HFFc6 (cell line): ENCODE measurements around the gene OMP. TPM values are rescaled to one million over a fixed set of nuclear protein-coding genes. Genes with fewer than 3 reads are reported as not detected.

Experiments
- DNase-seq: peaks from one replicate; pipeline ENCODE4 v3.0.0-alpha.2; 2018
- H3K27ac Mint-ChIP-seq: 2 replicates; pipeline ENCODE4 v1.8.0; 2020; ENCODE audit warnings: mild to moderate bottlenecking, mixed read lengths
- H3K27me3 Mint-ChIP-seq: 2 replicates; pipeline ENCODE4 v1.8.0; 2021; ENCODE audit warnings: mild to moderate bottlenecking, moderate library complexity, mixed read lengths; ENCODE audit not compliant: insufficient read depth
- H3K36me3 Mint-ChIP-seq: 2 replicates; pipeline ENCODE4 v1.8.0; 2021; ENCODE audit warnings: low read depth, mixed read lengths
- H3K4me1 Mint-ChIP-seq: 2 replicates; pipeline ENCODE4 v1.8.0; 2020; ENCODE audit warnings: low read depth, mixed read lengths
- H3K4me3 Mint-ChIP-seq: 2 replicates; pipeline ENCODE4 v1.8.0; 2020; ENCODE audit warnings: mild to moderate bottlenecking, moderate library complexity, mixed read lengths
- H3K9me3 Mint-ChIP-seq: 2 replicates; pipeline ENCODE4 v1.8.0; 2020; ENCODE audit warnings: mild to moderate bottlenecking, mixed read lengths
- long read RNA-seq: library from polyadenylated mRNA; unstranded; transcript quantifications from one replicate; pipeline ENCODE4 v2.0.0, GENCODE V29; 2019
- total RNA-seq, 6 experiments: library from RNA; stranded (reverse); fragmentation: NEBNext Ultra II Directional; extraction: Animal tissue kit (Norgen Biotek cat#: 25700); gene quantifications; 2 replicates in 1 of 6; 3 replicates in 5 of 6; pipeline ENCODE4 v1.2.3, GENCODE V29; 2021
- TF ChIP-seq, protein P1 (sequence below): fragments of 200-600 bp; sonication (generic); IDR thresholded peaks from 2 replicates; pipeline ENCODE4 v1.5.0; 2021; ENCODE audit warnings: antibody characterized with exemption, mild to moderate bottlenecking

OMP gene, protein sequence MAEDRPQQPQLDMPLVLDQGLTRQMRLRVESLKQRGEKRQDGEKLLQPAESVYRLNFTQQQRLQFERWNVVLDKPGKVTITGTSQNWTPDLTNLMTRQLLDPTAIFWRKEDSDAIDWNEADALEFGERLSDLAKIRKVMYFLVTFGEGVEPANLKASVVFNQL
- total RNA-seq = under 1 TPM in 1 of 6 experiments, not detected in 5; 0.77 TPM
- long read RNA-seq = 0 reads

- Mint-ChIP-seq H3K27me3 (no peaks in the 10 kb centered on the region; the same call in 1 of the 2 replicates), H3K9me3 (no peaks in the 10 kb centered on the region), H3K36me3 (peaks cover 6% of the 10 kb centered on the region), H3K27ac (no peak within 1 kb of the TSS), H3K4me3 (no peak within 1 kb of the TSS), H3K4me1 (peaks cover 26% of the 10 kb centered on the region)
- TF ChIP-seq, protein P1, sequence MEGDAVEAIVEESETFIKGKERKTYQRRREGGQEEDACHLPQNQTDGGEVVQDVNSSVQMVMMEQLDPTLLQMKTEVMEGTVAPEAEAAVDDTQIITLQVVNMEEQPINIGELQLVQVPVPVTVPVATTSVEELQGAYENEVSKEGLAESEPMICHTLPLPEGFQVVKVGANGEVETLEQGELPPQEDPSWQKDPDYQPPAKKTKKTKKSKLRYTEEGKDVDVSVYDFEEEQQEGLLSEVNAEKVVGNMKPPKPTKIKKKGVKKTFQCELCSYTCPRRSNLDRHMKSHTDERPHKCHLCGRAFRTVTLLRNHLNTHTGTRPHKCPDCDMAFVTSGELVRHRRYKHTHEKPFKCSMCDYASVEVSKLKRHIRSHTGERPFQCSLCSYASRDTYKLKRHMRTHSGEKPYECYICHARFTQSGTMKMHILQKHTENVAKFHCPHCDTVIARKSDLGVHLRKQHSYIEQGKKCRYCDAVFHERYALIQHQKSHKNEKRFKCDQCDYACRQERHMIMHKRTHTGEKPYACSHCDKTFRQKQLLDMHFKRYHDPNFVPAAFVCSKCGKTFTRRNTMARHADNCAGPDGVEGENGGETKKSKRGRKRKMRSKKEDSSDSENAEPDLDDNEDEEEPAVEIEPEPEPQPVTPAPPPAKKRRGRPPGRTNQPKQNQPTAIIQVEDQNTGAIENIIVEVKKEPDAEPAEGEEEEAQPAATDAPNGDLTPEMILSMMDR = no peak
- DNase-seq = no peak
These were observed at the start of gene OMP for GRCh38 chr11:77102246-77103210. OMP (plus strand) TSS chr11:77102840; CDS start chr11:77102840, 0 bp downstream.

DNA sequence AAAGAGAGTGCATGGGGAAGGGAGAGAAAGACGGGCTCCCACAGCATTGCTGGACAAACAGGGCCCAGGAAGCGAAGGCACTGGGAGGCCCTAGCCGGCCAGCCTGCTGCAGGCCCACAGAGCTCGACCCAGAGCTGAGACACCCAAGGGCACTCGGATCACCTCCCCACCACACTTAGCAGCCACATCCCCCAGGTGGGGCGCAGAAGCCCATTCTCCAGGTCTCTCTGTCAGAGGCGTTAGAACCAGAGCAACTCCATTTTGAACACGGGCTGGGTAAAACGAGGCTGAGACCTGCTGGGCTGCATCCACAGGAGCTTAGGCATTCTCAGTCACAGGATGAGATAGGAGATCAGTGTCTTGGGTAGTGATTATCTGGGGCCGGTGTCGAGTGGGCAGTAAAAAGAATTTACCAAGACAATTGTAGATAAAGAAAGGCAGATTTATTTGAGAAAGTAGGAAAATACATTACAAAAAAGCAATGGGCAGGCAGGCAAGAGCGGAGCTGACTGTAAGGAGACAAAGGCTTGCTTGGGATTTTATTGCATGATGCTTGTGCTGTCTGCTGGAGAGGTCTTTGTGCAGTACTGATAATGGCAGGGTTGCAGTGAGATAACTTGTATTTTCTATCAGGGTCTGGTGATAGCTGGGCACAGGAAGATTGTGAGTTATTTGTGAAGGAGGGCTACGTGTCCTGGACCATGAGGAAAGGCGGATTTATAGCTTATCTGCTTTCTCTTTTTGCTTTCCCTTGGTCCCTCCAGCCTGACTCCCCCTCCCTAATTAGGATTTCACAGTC, 49.2 kb upstream of the OMP start:
- DNase-seq = no peak
- Mint-ChIP-seq H3K4me1 (no peaks in the 10 kb centered on the region), H3K36me3 (0 out of 2 replicates have a peak, but pooled peaks cover 4% of the 10 kb centered on the region), H3K27ac (no peak overlapping the region), H3K27me3 (peaks cover 12% of the 10 kb centered on the region), H3K9me3 (peaks cover 5% of the 10 kb centered on the region), H3K4me3 (no peak overlapping the region)
- TF ChIP-seq, protein P1 = no peak

DNA sequence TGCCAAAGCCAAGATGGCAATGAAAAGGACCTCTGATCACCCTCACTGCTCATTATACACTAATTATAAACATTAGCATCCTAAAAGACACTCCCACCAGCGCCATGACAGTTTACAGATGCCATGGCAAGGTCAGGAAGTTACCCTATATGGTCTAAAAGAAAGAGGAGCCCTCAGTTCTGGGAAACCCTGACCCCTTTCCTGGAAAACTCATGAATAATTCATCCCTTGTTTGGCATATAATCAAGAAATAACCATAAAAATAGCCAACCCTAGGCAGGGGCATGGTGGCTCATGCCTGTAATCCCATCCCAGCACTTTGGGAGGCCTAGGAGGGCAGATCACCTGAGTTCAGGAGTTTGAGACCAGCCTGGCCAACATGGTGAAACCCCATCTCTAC, 48.6 kb upstream of the OMP start:
- H3K9me3 Mint-ChIP-seq = peaks cover 5% of the 10 kb centered on the region
- DNase-seq = no peak
- H3K27ac Mint-ChIP-seq = no peak overlapping the region
- H3K27me3 Mint-ChIP-seq = peaks cover 12% of the 10 kb centered on the region
- TF ChIP-seq, protein P1 = no peak
- H3K36me3 Mint-ChIP-seq = 0 out of 2 replicates have a peak, but pooled peaks cover 4% of the 10 kb centered on the region
- no peaks in the 10 kb centered on the region for H3K4me1 Mint-ChIP-seq
- H3K4me3 Mint-ChIP-seq = no peak overlapping the region

DNA sequence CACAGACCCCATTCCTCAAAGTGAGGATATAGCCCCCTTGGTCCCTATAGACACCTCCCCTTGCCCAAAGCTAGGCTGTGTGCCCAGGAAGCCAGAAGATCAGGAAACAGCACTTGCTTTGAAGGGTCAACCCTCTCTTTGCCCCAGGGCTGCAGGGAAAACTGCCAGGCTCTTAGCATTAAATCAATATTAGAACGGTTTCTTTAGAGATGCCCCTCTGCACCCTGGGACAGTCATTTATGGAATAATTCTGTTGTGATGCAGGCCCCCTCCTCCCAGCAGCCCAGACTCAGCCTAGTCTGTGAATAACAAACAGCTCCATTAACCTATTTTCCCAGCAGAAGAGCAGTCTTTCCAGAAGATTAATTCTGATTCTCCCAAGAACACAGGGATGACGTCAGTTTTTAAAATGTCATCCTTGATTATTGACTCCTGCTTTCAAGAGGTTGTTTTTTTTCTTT, 47.5 kb upstream of the OMP start:
- Mint-ChIP-seq H3K9me3 (peaks cover 5% of the 10 kb centered on the region), H3K36me3 (0 out of 2 replicates have a peak, but pooled peaks cover 4% of the 10 kb centered on the region), H3K27me3 (peaks cover 12% of the 10 kb centered on the region), H3K27ac (no peak overlapping the region), H3K4me3 (no peak overlapping the region), H3K4me1 (no peaks in the 10 kb centered on the region)
- no peak for DNase-seq
- TF ChIP-seq, protein P1 = no peak

DNA sequence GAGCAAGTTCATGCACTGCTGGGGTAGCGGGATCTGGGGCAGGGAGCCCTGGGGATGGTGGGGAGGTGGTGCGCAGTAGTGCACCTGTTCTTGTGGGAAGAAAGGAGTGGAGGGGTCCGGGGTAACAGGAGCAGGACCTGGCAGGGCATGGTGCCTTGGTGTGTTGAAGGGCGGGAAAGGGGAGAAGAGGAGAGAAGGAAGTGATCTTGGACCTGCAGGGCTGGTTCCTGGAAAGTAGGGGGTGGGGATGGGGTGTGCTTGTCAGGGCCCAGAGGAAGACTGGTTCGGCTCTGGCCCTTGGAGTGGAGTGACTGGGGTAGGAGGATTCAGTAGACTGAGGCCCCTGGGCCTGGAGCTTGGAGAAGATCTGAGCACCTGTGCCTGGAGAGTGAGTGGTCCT, 46.7 kb upstream of the OMP start:
- 0 out of 2 replicates have a peak, but pooled peaks cover 4% of the 10 kb centered on the region for H3K36me3 Mint-ChIP-seq
- H3K4me1 Mint-ChIP-seq = no peaks in the 10 kb centered on the region
- no peak overlapping the region for H3K27ac Mint-ChIP-seq
- peaks cover 17% of the 10 kb centered on the region for H3K27me3 Mint-ChIP-seq
- no peak overlapping the region for H3K4me3 Mint-ChIP-seq
- TF ChIP-seq, protein P1 = no peak
- no peak for DNase-seq
- H3K9me3 Mint-ChIP-seq = peaks cover 5% of the 10 kb centered on the region
